Measurements from ENCODE around the gene BTF3. TPM values are rescaled to one million over a fixed set of nuclear protein-coding genes. Genes with fewer than 3 reads are reported as not detected.
A peak's percentile ranks its signal among the peaks of the same experiment; 100 is the strongest.
"Not testable (repeated sequence)": the region's sequence is repeated elsewhere in the genome, so short reads cannot be mapped to it uniquely, and the experiment has no call there.

The BTF3 gene
- total and polyA plus RNA-seq, 2 experiments from 2014 or later = 407 to 458 TPM

DNA sequence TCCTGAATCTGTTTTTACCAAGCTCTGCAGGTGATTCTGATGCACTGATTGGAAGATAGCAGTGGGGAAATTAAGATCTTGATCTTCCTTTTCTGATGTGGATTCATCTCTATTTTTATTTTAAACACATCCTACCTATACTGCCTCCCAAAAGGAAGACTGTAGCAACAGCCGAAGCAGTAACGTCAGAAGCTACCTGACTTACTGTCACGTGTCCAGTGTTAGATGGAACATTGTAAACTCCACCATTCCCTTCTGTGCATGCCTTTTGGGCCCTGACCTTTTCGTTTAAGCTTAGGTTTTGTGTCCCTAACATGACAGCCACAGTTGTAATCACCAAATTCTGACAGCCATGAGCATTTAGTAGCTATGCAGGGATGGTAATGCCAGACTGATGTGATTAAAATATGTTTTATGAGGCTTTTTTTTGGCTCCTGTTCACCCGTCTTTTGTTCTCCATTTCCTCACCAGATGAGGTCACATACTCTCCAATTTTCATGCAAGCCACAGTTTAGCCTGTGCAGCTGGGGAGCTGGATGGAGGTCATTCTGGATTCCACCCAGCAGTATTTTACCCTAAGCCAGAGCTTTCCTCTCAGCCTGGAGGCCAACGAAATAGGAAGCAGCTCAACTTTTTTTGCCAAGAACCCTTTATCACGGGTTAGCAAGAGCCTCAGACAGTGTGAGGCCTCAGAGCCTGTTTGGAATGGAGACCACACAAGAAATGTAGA is 34.1 kb upstream of the BTF3 start:
- Histone ChIP-seq H3K9me3 (ENCODE audit: low read depth) (no peaks in the 10 kb centered on the region), H3K27me3 (no peaks in the 10 kb centered on the region), H3K4me1 (ENCODE audit: low read depth) (no peaks in the 10 kb centered on the region), H3K27ac (no peak overlapping the region), H3K36me3 (no peaks in the 10 kb centered on the region), H3K4me3 (no peak overlapping the region)
- peak in 1 of 2 donors; percentile 54 for DNase-seq (ENCODE audit: low read depth in 1 of 2, low spot score in 1 of 2)
- TF ChIP-seq, protein P1, sequence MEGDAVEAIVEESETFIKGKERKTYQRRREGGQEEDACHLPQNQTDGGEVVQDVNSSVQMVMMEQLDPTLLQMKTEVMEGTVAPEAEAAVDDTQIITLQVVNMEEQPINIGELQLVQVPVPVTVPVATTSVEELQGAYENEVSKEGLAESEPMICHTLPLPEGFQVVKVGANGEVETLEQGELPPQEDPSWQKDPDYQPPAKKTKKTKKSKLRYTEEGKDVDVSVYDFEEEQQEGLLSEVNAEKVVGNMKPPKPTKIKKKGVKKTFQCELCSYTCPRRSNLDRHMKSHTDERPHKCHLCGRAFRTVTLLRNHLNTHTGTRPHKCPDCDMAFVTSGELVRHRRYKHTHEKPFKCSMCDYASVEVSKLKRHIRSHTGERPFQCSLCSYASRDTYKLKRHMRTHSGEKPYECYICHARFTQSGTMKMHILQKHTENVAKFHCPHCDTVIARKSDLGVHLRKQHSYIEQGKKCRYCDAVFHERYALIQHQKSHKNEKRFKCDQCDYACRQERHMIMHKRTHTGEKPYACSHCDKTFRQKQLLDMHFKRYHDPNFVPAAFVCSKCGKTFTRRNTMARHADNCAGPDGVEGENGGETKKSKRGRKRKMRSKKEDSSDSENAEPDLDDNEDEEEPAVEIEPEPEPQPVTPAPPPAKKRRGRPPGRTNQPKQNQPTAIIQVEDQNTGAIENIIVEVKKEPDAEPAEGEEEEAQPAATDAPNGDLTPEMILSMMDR (IDR thresholded peaks at IDR 0.05; ENCODE audit: low read depth, low read length) = no peak

DNA sequence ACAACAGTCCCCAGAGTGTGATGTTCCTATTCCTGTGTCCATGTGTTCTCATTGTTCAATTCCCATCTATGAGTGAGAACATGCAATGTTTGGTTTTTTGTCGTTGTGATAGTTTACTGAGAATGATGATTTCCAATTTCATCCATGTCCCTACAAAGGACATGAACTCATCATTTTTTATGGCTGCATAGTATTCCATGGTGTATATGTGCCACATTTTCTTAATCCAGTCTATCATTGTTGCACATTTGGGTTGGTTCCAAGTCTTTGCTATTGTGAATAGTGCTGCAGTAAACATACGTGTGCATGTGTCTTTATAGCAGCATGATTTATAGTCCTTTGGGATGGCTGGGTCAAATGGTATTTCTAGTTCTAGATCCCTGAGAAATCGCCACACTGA is 29.6 kb upstream of the BTF3 start:
- H3K4me3 ChIP-seq = not testable (repeated sequence)

DNA sequence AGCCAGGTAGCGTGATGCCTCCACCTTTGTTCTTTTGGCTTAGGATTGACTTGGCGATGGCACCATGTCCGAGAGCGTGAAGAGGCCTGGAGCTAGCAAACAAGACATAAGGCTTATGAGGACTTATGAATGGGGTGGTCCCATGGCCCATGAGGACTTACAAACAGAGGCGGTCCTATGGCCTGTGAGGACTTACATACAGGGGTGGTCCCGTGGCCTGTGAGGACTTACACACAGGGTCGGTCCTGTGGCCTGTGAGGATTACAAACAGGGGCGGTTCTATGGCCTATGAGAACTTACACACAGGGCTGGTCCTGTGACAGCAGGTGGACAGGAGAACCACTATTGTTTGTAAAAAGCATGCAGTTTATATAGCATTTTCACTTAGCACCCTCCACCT is 28.4 kb upstream of the BTF3 start:
- Histone ChIP-seq H3K4me1 (ENCODE audit: low read depth) (no peaks in the 10 kb centered on the region), H3K27me3 (no peaks in the 10 kb centered on the region), H3K9me3 (ENCODE audit: low read depth) (no peaks in the 10 kb centered on the region), H3K36me3 (no peaks in the 10 kb centered on the region), H3K27ac (no peak overlapping the region), H3K4me3 (no peak overlapping the region)
- no peak for DNase-seq (ENCODE audit: low read depth in 1 of 2, low spot score in 1 of 2)
- TF ChIP-seq, protein P1 (IDR thresholded peaks at IDR 0.05; ENCODE audit: low read depth, low read length) = no peak

More for the DNA sequence above, 29.6 kb upstream of the BTF3 start:
- H3K27ac ChIP-seq; DNase-seq (ENCODE audit: low read depth in 1 of 2, low spot score in 1 of 2); H3K27me3 ChIP-seq; H3K36me3 ChIP-seq; H3K9me3 ChIP-seq (ENCODE audit: low read depth); H3K4me1 ChIP-seq (ENCODE audit: low read depth): not testable (repeated sequence)

DNA sequence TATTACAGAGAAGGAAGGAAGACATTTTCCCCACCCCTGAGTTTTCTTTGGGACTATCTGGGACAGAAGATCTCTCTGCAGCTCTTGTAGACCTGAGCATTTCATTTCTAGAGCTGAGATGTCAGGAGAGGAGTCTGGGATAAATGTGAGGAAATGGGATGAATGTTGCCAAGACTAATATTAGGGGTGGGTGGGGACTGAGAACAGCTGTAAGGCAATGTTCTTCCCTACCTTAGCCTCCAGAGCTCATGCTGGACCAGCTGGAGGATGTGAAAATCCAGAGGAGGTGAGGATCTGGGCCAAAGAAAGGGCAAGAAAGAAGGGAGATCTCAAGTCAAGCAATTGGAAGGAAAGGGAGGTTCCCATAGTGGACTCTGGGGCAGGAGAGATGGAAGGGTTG is 26.6 kb upstream of the BTF3 start:
- Histone ChIP-seq H3K4me3 (no peak overlapping the region), H3K27ac (no peak overlapping the region), H3K4me1 (ENCODE audit: low read depth) (no peaks in the 10 kb centered on the region), H3K27me3 (no peaks in the 10 kb centered on the region), H3K36me3 (no peaks in the 10 kb centered on the region), H3K9me3 (ENCODE audit: low read depth) (no peaks in the 10 kb centered on the region)
- TF ChIP-seq, protein P1 (IDR thresholded peaks at IDR 0.05; ENCODE audit: low read depth, low read length) = no peak
- no peak for DNase-seq (ENCODE audit: low read depth in 1 of 2, low spot score in 1 of 2)

DNA sequence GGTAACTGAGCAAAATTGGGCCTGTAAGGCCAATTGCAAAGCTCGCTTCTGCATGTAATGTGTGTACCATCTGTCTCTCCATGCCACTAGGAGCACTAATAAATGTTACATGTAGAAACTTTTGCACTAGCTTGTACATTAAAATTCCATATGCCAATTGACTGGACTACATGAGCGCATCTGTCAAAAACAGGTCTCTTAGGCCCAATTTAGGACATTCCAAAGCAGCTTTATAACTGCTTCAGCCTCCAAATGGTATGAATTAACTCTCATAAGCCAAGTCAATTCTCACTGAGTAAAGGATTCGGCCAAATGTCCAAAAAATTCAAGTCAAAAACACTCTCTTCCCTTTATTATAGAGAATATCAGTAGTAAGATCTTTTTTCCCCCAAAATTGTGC is 26.1 kb upstream of the BTF3 start:
- Histone ChIP-seq H3K27ac (no peak overlapping the region), H3K4me3 (no peak overlapping the region), H3K4me1 (ENCODE audit: low read depth) (no peaks in the 10 kb centered on the region), H3K27me3 (no peaks in the 10 kb centered on the region), H3K9me3 (ENCODE audit: low read depth) (no peaks in the 10 kb centered on the region), H3K36me3 (no peaks in the 10 kb centered on the region)
- TF ChIP-seq, protein P1 (IDR thresholded peaks at IDR 0.05; ENCODE audit: low read depth, low read length) = no peak
- DNase-seq (ENCODE audit: low read depth in 1 of 2, low spot score in 1 of 2) = no peak

DNA sequence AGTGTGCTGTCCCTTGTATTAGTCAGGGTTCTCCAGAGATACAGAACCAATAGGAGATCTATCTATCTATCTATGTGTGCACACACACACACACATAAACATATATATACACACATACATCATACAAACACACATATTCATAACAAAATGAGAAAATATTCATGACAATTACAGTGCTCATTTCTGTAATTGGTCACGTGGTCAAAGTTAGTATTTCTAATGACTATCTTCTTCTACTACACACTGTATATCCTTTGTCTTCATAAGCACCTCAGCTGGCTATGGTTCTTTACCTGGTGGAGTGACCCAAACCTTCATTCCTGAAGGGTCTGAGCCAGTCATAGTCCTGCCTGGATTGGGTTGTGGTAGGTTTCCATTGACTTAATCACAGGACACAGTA is 17.7 kb upstream of the BTF3 start:
- Histone ChIP-seq H3K27me3 (no peaks in the 10 kb centered on the region), H3K4me3 (no peak overlapping the region), H3K9me3 (ENCODE audit: low read depth) (no peaks in the 10 kb centered on the region), H3K36me3 (no peaks in the 10 kb centered on the region), H3K4me1 (ENCODE audit: low read depth) (no peaks in the 10 kb centered on the region), H3K27ac (no peak overlapping the region)
- no peak for DNase-seq (ENCODE audit: low read depth in 1 of 2, low spot score in 1 of 2)
- TF ChIP-seq, protein P1 (IDR thresholded peaks at IDR 0.05; ENCODE audit: low read depth, low read length) = no peak
